HCT116 (cell line): ENCODE results near the gene RPAP3. TPM values are rescaled to one million over a fixed set of nuclear protein-coding genes. Genes with fewer than 3 reads are reported as not detected.

Source experiments
- ATAC-seq: fragments of 200-7000 bp; cut with Tn5 transposase; 2 replicates; pipeline ENCODE4 v1.9.1; 2020; ENCODE audit warnings: mild to moderate bottlenecking, moderate library complexity
- BruUV-seq: library from RNA; stranded (reverse); fragments of 400-500 nt; replicated peaks from 2 replicates; lab custom pipeline; 2021; lab: Mats Ljungman, UMichigan
- CTCF ChIA-PET: fragments of 300-600 bp; sonication (Branson Sonifier 250); formaldehyde crosslinking; loops from one replicate; lab custom pipeline; 2021; ENCODE audit warnings: antibody characterized with exemption; lab: Charles Lee
- POLR2A ChIA-PET: fragments of 300-600, 350-600 bp; sonication (Branson Sonifier 250); formaldehyde crosslinking; loops from one replicate; lab custom pipeline; 2021; ENCODE audit warnings: antibody characterized with exemption; lab: Charles Lee
- RAD21 ChIA-PET, 2 experiments: fragments of 300-600 bp; sonication (Branson Sonifier 250); formaldehyde crosslinking; loops; one replicate each; lab custom pipeline; 2023; ENCODE audit warnings: low total read pairs in 2 of 2; ENCODE audit not compliant: uncharacterized antibody in 2 of 2, unreplicated experiment in 2 of 2, low non-redundant PET in 1 of 2; lab: Charles Lee
- DNase-seq: peaks from one replicate; pipeline ENCODE4 v3.0.0-alpha.2; 2010; ENCODE audit warnings: low read depth, low spot score
- H2AFZ ChIP-seq: fragments of 200-600 bp; shearing (Covaris generic), sonication (generic); 2 replicates; pipeline ENCODE4 v1.6.1; 2017; ENCODE audit warnings: low read depth, mixed run types, mixed read lengths, antibody characterized with exemption, low read length; ENCODE audit not compliant: poor library complexity, severe bottlenecking
- H3K27ac ChIP-seq: 2 replicates; pipeline ENCODE4 v1.5.1; 2012; ENCODE audit warnings: low read depth, low read length
- H3K27me3 ChIP-seq: fragments of 200-600 bp; sonication (generic); 2 replicates; pipeline ENCODE4 v1.6.1; 2016; ENCODE audit warnings: mixed run types, low read length, mixed read lengths; ENCODE audit not compliant: insufficient read depth
- H3K36me3 ChIP-seq, 2 experiments: fragments of 200-500 bp in 1 of 2; fragments of 200-600 bp in 1 of 2; sonication (Bioruptor generic) in 1 of 2; sonication (generic) in 1 of 2; 2 replicates each; pipeline versions ENCODE4 v1.5.1 to v1.6.1; 2014 to 2016; ENCODE audit warnings: low read length in 2 of 2, inconsistent platforms in 1 of 2, mixed read lengths in 1 of 2, mixed run types in 1 of 2; ENCODE audit not compliant: insufficient read depth in 2 of 2, control insufficient read depth in 1 of 2
- H3K4me1 ChIP-seq, 2 experiments: fragments of 200-600 bp in 1 of 2; sonication (generic) in 1 of 2; 2 replicates each; pipeline versions ENCODE4 v1.5.1 to v1.6.1; 2012 to 2017; ENCODE audit warnings: low read length in 2 of 2, inconsistent platforms in 1 of 2, mild to moderate bottlenecking in 1 of 2, mixed read lengths in 1 of 2, mixed run types in 1 of 2, moderate library complexity in 1 of 2; ENCODE audit not compliant: insufficient read depth in 2 of 2, control insufficient read depth in 1 of 2
- H3K4me2 ChIP-seq: fragments of 200-600 bp; sonication (generic); 2 replicates; pipeline ENCODE4 v1.6.1; 2017; ENCODE audit warnings: mixed run types, low read length, mixed read lengths
- H3K4me3 ChIP-seq, 2 experiments: fragments of 200-600 bp in 1 of 2; sonication (generic) in 1 of 2; replicated peaks in 1 of 2; 2 replicates each; pipeline ENCODE4 v1.5.1; 2011 to 2016; ENCODE audit warnings: low read length in 2 of 2, control low read depth in 1 of 2, low read depth in 1 of 2, mild to moderate bottlenecking in 1 of 2, mixed read lengths in 1 of 2, mixed run types in 1 of 2
- H3K79me2 ChIP-seq: fragments of 200-600 bp; sonication (generic); 2 replicates; pipeline ENCODE4 v1.6.1; 2017; ENCODE audit warnings: mild to moderate bottlenecking, mixed run types, low read length, moderate library complexity, mixed read lengths; ENCODE audit not compliant: insufficient read depth
- H3K9ac ChIP-seq: fragments of 200-600 bp; sonication (generic); 2 replicates; pipeline ENCODE4 v1.6.1; 2016; ENCODE audit warnings: low read length, mixed read lengths
- H3K9me2 ChIP-seq: fragments of 200-600 bp; sonication (generic), shearing (Covaris generic); 2 replicates; pipeline ENCODE4 v1.6.1; 2017; ENCODE audit warnings: mixed run types, mild to moderate bottlenecking, moderate library complexity; ENCODE audit not compliant: insufficient read depth
- H3K9me3 ChIP-seq, 2 experiments: fragments of 200-500 bp in 1 of 2; fragments of 200-600 bp in 1 of 2; sonication (Bioruptor generic) in 1 of 2; sonication (generic) in 1 of 2; 2 replicates each; pipeline ENCODE4 v1.6.1; 2014 to 2017; ENCODE audit warnings: low read length in 2 of 2, mixed read lengths in 2 of 2, inconsistent platforms in 1 of 2, low read depth in 1 of 2, mild to moderate bottlenecking in 1 of 2, mixed run types in 1 of 2, moderate library complexity in 1 of 2; ENCODE audit not compliant: control insufficient read depth in 1 of 2, insufficient read depth in 1 of 2
- H4K20me1 ChIP-seq: fragments of 200-600 bp; sonication (generic), shearing (Covaris generic); 2 replicates; pipeline ENCODE4 v1.6.1; 2017; ENCODE audit warnings: mixed run types, mild to moderate bottlenecking, moderate library complexity; ENCODE audit not compliant: insufficient read depth
- CEBPB ChIP-seq: IDR thresholded peaks from 2 replicates; pipeline ENCODE4 v1.6.1; 2012; ENCODE audit warnings: low read depth
- EGR1 ChIP-seq: IDR thresholded peaks from 2 replicates; pipeline ENCODE4 v1.6.1; 2012; ENCODE audit warnings: low read depth
- EZH2 ChIP-seq: fragments of 200-600 bp; sonication (generic); IDR thresholded peaks from 2 replicates; pipeline ENCODE4 v1.6.1; 2017; ENCODE audit warnings: antibody characterized with exemption, mixed run types
- SIN3A ChIP-seq: IDR thresholded peaks from 2 replicates; pipeline ENCODE4 v1.6.1; 2012; ENCODE audit warnings: low read depth
- YY1 ChIP-seq: IDR thresholded peaks from 2 replicates; pipeline ENCODE4 v1.6.1; 2011; ENCODE audit warnings: low read length, low read depth, moderate library complexity, mild to moderate bottlenecking; ENCODE audit not compliant: insufficient replicate concordance; ENCODE audit errors: extremely low read depth
- ZBTB33 ChIP-seq: IDR thresholded peaks from 2 replicates; pipeline ENCODE4 v1.6.1; 2011; ENCODE audit warnings: mild to moderate bottlenecking, low read length, moderate library complexity; ENCODE audit not compliant: insufficient replicate concordance; ENCODE audit errors: extremely low read depth
- ZNF274 ChIP-seq: fragments of 200-500 bp; sonication (Bioruptor generic); IDR thresholded peaks from 2 replicates; pipeline ENCODE4 v1.6.1; 2014; ENCODE audit warnings: mild to moderate bottlenecking, low read depth, low read length, inconsistent platforms
- intact Hi-C: fragments of 100-400 bp; cut with micrococcal nuclease; formaldehyde crosslinking; loops from 2 replicates; pipeline ENCODE4 v1.10.0; 2022
- total RNA-seq: library from RNA; stranded (reverse); gene quantifications from one replicate; pipeline ENCODE4 v1.2.1, GENCODE V29; 2021; ENCODE audit not compliant: unreplicated experiment
- TF ChIP-seq, protein P1 (sequence below): IDR thresholded peaks from 2 replicates; pipeline ENCODE4 v1.6.1; 2012
- TF ChIP-seq, protein P2 (sequence below), 3 experiments: fragments of 200-600 bp in 1 of 3; sonication (generic) in 1 of 3; IDR thresholded peaks in 2 of 3; conservative IDR thresholded peaks in 1 of 3; 2 replicates each; pipeline ENCODE4 v1.5.1; 2012 to 2017; ENCODE audit warnings: low read depth in 2 of 3, low read length in 2 of 3, antibody characterized with exemption in 1 of 3, borderline replicate concordance in 1 of 3, control low read depth in 1 of 3, mild to moderate bottlenecking in 1 of 3, mixed read lengths in 1 of 3, mixed run types in 1 of 3, moderate library complexity in 1 of 3; ENCODE audit not compliant: insufficient read depth in 1 of 3

RPAP3 gene
- total RNA-seq, 1 experiment from 2014 or later: 48.3 TPM

- H3K27ac ChIP-seq: no peak overlapping the region
- BruUV-seq: no TSS peak
- ChIA-PET CTCF (interaction anchor here (1.0 to 5.6 kb wide), 2 partner anchors 12 to 189 kb away, joined by 3 to 40 read pairs; no protein-coding TSS in a partner anchor), RAD21 (no interaction called here), POLR2A (no interaction called here)
- intact Hi-C loops: no loop called here
- no peak overlapping the region for H3K4me2 ChIP-seq
- no peaks in the 10 kb centered on the region for H3K79me2 ChIP-seq
- H4K20me1 ChIP-seq: peaks cover 4% of the 10 kb centered on the region; the same call in 1 of the 2 replicates
- H3K9me3 ChIP-seq: peaks cover 0 to 6% of the 10 kb centered on the region in 2 experiments; a peak in 1 of 4 replicates
- ATAC-seq (no peak), DNase-seq (no peak)
- no peaks in the 10 kb centered on the region for H3K9me2 ChIP-seq
- no peaks in the 10 kb centered on the region for H3K4me1 ChIP-seq
- H2AFZ ChIP-seq: no peak overlapping the region
- H3K4me3 ChIP-seq: no peak overlapping the region
- H3K36me3 ChIP-seq: no peaks in the 10 kb centered on the region
- no peak overlapping the region for H3K9ac ChIP-seq
- TF ChIP-seq, protein P1, sequence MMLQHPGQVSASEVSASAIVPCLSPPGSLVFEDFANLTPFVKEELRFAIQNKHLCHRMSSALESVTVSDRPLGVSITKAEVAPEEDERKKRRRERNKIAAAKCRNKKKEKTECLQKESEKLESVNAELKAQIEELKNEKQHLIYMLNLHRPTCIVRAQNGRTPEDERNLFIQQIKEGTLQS: no peak
- TF ChIP-seq YY1 (no peak), ZNF274 (no peak), ZBTB33 (no peak), SIN3A (no peak)
- no peaks in the 10 kb centered on the region for H3K27me3 ChIP-seq
These were observed 56.4 kb downstream of the RPAP3 start for GRCh38 chr12:47649381-47649780.

- intact Hi-C loops: no loop called here
- CTCF ChIA-PET: interaction anchor here (1.0 to 5.6 kb wide), 2 partner anchors 11 to 191 kb away, joined by 3 to 40 read pairs; no protein-coding TSS in a partner anchor
- H3K36me3 ChIP-seq: no peaks in the 10 kb centered on the region
- BruUV-seq: no TSS peak
- no peaks in the 10 kb centered on the region for H3K27me3 ChIP-seq
- TF ChIP-seq EGR1 (no peak), CEBPB (no peak), SIN3A (no peak), EZH2 (no peak)
- TF ChIP-seq, protein P2, sequence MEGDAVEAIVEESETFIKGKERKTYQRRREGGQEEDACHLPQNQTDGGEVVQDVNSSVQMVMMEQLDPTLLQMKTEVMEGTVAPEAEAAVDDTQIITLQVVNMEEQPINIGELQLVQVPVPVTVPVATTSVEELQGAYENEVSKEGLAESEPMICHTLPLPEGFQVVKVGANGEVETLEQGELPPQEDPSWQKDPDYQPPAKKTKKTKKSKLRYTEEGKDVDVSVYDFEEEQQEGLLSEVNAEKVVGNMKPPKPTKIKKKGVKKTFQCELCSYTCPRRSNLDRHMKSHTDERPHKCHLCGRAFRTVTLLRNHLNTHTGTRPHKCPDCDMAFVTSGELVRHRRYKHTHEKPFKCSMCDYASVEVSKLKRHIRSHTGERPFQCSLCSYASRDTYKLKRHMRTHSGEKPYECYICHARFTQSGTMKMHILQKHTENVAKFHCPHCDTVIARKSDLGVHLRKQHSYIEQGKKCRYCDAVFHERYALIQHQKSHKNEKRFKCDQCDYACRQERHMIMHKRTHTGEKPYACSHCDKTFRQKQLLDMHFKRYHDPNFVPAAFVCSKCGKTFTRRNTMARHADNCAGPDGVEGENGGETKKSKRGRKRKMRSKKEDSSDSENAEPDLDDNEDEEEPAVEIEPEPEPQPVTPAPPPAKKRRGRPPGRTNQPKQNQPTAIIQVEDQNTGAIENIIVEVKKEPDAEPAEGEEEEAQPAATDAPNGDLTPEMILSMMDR (IDR thresholded peaks at IDR 0.05 in 2 of 3, conservative IDR thresholded peaks at IDR 0.05 in 1 of 3; ENCODE audit: borderline replicate concordance in 1 of 3, insufficient read depth in 1 of 3, low read depth in 2 of 3, low read length in 2 of 3): no peak
- no peak overlapping the region for H2AFZ ChIP-seq
- no peaks in the 10 kb centered on the region for H3K79me2 ChIP-seq
- no peak for ATAC-seq
- no peak overlapping the region for H3K4me2 ChIP-seq
- POLR2A ChIA-PET: no interaction called here
- no peak for DNase-seq
- RAD21 ChIA-PET: no interaction called here
- no peak overlapping the region for H3K4me3 ChIP-seq
- H4K20me1 ChIP-seq: peaks cover 4% of the 10 kb centered on the region; the same call in 1 of the 2 replicates
- peaks cover 0 to 7% of the 10 kb centered on the region in 2 experiments; a peak in 1 of 4 replicates for H3K9me3 ChIP-seq
- H3K9me2 ChIP-seq: no peaks in the 10 kb centered on the region
- no peak overlapping the region for H3K9ac ChIP-seq
- H3K27ac ChIP-seq: no peak overlapping the region
- no peaks in the 10 kb centered on the region for H3K4me1 ChIP-seq
These were observed 57.7 kb downstream of the RPAP3 start for GRCh38 chr12:47648056-47648579.
